ENCODE results near the gene GCA. TPM values are rescaled to one million over a fixed set of nuclear protein-coding genes. Genes with fewer than 3 reads are reported as not detected.

GCA gene
- total and polyA plus RNA-seq, 2 of the 13 experiments (the other 11 are each of a cell fraction or from before 2014, with no cell fraction given) = 42.0 to 48.3 TPM

GRCh38 chr2:162343824-162344616 lies at the start of gene GCA (continued):
- TF ChIP-seq PAWR (CRISPR knock-in tag; IDR thresholded peaks at IDR 0.05; ENCODE audit: borderline replicate concordance) = no peak
- TF ChIP-seq ZNF432 (CRISPR knock-in tag; IDR thresholded peaks at IDR 0.05; ENCODE audit: borderline replicate concordance) = no peak
- TF ChIP-seq ZMYM3 (CRISPR knock-in tag; IDR thresholded peaks at IDR 0.05) = 0 out of 2 replicates have a peak, but pooled peaks have one; percentile 39
- no peak for TF ChIP-seq SCMH1 (CRISPR knock-in tag; IDR thresholded peaks at IDR 0.05; ENCODE audit: borderline replicate concordance)
- TF ChIP-seq ZNF704 (CRISPR knock-in tag; IDR thresholded peaks at IDR 0.05; ENCODE audit: borderline replicate concordance) = 0 out of 2 replicates have a peak, but pooled peaks have one; percentile 59
- no peak for TF ChIP-seq ZFP36 (IDR thresholded peaks at IDR 0.05; ENCODE audit: borderline replicate concordance, low read depth, low read length, partially characterized antibody)
- no peak for TF ChIP-seq NCOA5 (CRISPR knock-in tag; IDR thresholded peaks at IDR 0.05)
- TF ChIP-seq, protein P1, sequence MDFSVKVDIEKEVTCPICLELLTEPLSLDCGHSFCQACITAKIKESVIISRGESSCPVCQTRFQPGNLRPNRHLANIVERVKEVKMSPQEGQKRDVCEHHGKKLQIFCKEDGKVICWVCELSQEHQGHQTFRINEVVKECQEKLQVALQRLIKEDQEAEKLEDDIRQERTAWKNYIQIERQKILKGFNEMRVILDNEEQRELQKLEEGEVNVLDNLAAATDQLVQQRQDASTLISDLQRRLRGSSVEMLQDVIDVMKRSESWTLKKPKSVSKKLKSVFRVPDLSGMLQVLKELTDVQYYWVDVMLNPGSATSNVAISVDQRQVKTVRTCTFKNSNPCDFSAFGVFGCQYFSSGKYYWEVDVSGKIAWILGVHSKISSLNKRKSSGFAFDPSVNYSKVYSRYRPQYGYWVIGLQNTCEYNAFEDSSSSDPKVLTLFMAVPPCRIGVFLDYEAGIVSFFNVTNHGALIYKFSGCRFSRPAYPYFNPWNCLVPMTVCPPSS (IDR thresholded peaks at IDR 0.05) = no peak
- TF ChIP-seq, protein P2, sequence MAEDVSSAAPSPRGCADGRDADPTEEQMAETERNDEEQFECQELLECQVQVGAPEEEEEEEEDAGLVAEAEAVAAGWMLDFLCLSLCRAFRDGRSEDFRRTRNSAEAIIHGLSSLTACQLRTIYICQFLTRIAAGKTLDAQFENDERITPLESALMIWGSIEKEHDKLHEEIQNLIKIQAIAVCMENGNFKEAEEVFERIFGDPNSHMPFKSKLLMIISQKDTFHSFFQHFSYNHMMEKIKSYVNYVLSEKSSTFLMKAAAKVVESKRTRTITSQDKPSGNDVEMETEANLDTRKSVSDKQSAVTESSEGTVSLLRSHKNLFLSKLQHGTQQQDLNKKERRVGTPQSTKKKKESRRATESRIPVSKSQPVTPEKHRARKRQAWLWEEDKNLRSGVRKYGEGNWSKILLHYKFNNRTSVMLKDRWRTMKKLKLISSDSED (CRISPR knock-in tag; IDR thresholded peaks at IDR 0.05) = no peak
- peak; percentile 93; the same call in 1 of the 2 replicates for TF ChIP-seq ZMAT3 (CRISPR knock-in tag; conservative IDR thresholded peaks at IDR 0.05)
- no peak for TF ChIP-seq ZSCAN20 (CRISPR knock-in tag; IDR thresholded peaks at IDR 0.05; ENCODE audit: borderline replicate concordance)
- TF ChIP-seq, protein P3, sequence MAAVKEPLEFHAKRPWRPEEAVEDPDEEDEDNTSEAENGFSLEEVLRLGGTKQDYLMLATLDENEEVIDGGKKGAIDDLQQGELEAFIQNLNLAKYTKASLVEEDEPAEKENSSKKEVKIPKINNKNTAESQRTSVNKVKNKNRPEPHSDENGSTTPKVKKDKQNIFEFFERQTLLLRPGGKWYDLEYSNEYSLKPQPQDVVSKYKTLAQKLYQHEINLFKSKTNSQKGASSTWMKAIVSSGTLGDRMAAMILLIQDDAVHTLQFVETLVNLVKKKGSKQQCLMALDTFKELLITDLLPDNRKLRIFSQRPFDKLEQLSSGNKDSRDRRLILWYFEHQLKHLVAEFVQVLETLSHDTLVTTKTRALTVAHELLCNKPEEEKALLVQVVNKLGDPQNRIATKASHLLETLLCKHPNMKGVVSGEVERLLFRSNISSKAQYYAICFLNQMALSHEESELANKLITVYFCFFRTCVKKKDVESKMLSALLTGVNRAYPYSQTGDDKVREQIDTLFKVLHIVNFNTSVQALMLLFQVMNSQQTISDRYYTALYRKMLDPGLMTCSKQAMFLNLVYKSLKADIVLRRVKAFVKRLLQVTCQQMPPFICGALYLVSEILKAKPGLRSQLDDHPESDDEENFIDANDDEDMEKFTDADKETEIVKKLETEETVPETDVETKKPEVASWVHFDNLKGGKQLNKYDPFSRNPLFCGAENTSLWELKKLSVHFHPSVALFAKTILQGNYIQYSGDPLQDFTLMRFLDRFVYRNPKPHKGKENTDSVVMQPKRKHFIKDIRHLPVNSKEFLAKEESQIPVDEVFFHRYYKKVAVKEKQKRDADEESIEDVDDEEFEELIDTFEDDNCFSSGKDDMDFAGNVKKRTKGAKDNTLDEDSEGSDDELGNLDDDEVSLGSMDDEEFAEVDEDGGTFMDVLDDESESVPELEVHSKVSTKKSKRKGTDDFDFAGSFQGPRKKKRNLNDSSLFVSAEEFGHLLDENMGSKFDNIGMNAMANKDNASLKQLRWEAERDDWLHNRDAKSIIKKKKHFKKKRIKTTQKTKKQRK (IDR thresholded peaks at IDR 0.05; ENCODE audit: low read length) = no peak
- TF ChIP-seq MXD4 (CRISPR knock-in tag; IDR thresholded peaks at IDR 0.05) = peak; percentile 82; the same call in 1 of the 2 replicates
- peak; percentile 94 for TF ChIP-seq ZNF687 (CRISPR knock-in tag; IDR thresholded peaks at IDR 0.05)
